Stimulated activated CD8-positive, alpha-beta memory T cell treated with anti-CD3 and anti-CD28 coated beads, Interleukin-4, amount 100 ng/mL, for 1 hour (primary cell): ENCODE results near the gene MSI2.

ENCODE experiments used
- DNase-seq, 2 donors: peaks; one replicate each; pipeline ENCODE4 v3.0.0-alpha.2; 2020; ENCODE audit warnings: low read depth in 2 of 2, low spot score in 1 of 2

MSI2 gene

GRCh38 chr17:57696050-57696449, 439.7 kb downstream of the MSI2 start:
- DNase-seq, result no peak

- DNase-seq, result no peak
Observed at GRCh38 chr17:57697197-57697596, 440.9 kb downstream of the MSI2 start.

GRCh38 chr17:57697891-57698711, 441.8 kb downstream of the MSI2 start:
- DNase-seq, result no peak

GRCh38 chr17:57699751-57700219, 443.5 kb downstream of the MSI2 start:
- DNase-seq, result no peak

GRCh38 chr17:57701124-57701523, 444.8 kb downstream of the MSI2 start:
- no peak for DNase-seq

- no peak for DNase-seq
Observed at GRCh38 chr17:57703273-57703672, 446.9 kb downstream of the MSI2 start.

- DNase-seq, result no peak
Observed at GRCh38 chr17:57704448-57704847, 448.1 kb downstream of the MSI2 start.

- no peak for DNase-seq
Observed at GRCh38 chr17:57705921-57706695, 449.8 kb downstream of the MSI2 start.

- no peak for DNase-seq
Observed at GRCh38 chr17:57706761-57707160, 450.4 kb downstream of the MSI2 start.

- no peak for DNase-seq
Observed at GRCh38 chr17:57707892-57708291, 451.6 kb downstream of the MSI2 start.

GRCh38 chr17:57708410-57708809, 452.1 kb downstream of the MSI2 start:
- DNase-seq, result no peak

- no peak for DNase-seq
Observed at GRCh38 chr17:57713140-57713539, 456.8 kb downstream of the MSI2 start.

GRCh38 chr17:57714665-57715180, 458.4 kb downstream of the MSI2 start:
- DNase-seq, result no peak

- no peak for DNase-seq
Observed at GRCh38 chr17:57715981-57716380, 459.7 kb downstream of the MSI2 start.

GRCh38 chr17:57718878-57719277, 462.6 kb downstream of the MSI2 start:
- no peak for DNase-seq

- no peak for DNase-seq
Observed at GRCh38 chr17:57720386-57721035, 464.2 kb downstream of the MSI2 start.

GRCh38 chr17:57721967-57722703, 465.8 kb downstream of the MSI2 start:
- no peak for DNase-seq

- no peak for DNase-seq
Observed at GRCh38 chr17:57722704-57723043, 466.4 kb downstream of the MSI2 start.

- no peak for DNase-seq
Observed at GRCh38 chr17:57723427-57724025, 467.2 kb downstream of the MSI2 start.

- no peak for DNase-seq
Observed at GRCh38 chr17:57724026-57724728, 467.9 kb downstream of the MSI2 start.
